ENCODE measurements around the gene SUZ12.
A peak's percentile ranks its signal among the peaks of the same experiment; 100 is the strongest.
"Not testable (repeated sequence)": the region's sequence is repeated elsewhere in the genome, so short reads cannot be mapped to it uniquely, and the experiment has no call there.

SUZ12 gene

DNA sequence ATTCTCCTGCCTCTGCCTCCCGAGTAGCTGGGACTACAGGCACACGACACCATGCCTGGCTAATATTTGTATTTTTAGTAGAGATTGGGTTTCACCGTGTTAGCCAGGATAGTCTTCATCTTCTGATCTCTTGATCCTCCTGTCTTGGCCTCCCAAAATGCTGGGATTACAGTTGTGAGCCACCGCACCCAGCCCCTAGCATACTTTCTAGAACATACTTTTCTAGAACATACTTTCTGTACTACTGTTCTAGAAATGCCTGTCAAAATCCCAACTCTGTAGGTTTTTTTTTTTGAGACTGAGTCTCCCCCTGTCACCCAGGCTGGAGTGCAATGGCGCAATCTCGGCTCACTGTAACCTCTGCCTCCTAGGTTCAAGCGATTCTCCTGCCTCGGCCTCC lies 27.3 kb downstream of the SUZ12 start:
- not testable (repeated sequence) for DNase-seq

DNA sequence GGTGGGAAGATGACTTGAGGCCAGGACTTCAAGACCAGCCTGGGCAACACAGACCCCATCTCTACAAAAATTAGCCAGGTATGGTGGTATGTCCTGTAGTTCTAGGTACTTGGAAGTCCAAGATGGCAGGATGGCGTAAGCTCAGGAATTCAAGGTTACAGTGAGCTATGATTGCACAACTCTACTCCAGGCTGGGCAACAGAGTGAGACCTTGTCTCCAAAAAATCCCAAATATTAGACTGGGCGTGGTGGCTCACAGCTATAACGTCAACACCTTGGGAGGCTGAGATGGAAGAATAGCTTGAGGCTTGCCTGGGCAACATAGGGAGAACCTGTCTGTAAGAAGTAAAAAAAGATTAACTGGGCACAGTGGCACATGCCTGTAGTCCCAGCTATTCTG lies 30.8 kb downstream of the SUZ12 start:
- DNase-seq, result no peak

DNA sequence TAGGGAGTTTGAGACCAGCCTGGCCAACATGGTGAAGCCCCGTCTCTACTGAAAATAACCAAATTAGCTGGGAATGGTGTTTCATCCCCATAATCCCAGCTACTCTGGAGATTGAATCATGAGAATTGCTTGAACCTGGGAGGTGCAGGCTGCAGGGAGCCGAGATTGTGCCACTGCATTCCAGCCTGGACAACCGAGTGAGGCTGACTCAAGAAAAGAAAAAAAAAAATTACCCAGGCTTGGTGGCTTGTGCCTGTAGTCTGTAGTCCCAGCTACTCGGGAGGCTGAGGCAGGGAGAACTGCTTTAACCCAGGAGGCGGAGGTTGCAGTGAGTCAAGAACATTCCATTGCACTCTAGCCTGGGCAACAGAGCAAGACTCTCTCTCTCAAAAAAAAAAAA lies 33.6 kb downstream of the SUZ12 start:
- DNase-seq, result not testable (repeated sequence)

DNA sequence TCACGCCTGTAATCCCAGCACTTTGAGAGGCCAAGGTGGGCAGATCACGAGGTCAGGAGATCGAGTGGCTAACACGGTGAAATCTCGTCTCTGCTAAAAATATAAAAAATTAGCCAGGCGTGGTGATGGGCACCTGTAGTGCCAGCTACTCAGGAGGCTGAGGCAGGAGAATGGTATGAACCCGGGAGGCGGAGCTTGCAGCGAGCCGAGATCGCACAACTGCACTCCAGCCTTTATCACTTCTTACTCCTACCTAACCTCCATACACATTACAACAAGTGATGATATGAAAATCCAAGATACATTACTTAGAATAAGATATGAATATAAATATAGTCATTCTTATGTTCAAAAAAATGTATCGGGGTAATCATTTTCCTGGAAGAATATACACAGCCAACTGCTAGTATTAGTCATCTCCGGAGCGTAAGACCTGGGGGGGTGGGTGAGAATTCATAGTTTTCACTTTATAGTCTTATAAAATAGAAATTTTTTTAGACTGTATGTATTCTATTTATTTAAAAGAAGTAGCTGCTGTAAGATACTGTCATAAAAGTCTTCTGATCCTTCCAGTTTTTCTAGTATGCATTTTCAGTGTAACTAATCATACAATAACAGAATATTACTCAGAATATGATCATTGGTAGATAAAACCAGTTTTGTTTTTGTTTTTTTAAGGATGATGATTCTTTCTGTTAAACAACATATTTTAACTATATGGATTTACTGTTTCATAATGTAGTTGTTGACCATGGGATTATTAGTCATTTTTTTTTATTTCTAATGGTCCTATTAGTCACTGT lies 37.7 kb downstream of the SUZ12 start:
- DNase-seq, result not testable (repeated sequence)

DNA sequence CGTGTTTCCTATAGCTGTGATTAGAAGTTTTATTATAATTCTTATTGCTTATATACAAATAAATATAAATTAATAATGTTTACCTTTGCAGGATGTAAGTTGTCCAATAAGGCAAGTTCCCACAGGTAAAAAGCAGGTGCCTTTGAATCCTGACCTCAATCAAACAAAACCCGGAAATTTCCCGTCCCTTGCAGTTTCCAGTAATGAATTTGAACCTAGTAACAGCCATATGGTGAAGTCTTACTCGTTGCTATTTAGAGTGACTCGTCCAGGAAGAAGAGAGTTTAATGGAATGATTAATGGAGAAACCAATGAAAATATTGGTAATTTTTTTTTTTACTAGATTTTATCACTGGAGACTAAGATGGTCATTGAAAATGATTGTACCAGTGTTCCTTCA lies 38.6 kb downstream of the SUZ12 start:
- not testable (repeated sequence) for DNase-seq

DNA sequence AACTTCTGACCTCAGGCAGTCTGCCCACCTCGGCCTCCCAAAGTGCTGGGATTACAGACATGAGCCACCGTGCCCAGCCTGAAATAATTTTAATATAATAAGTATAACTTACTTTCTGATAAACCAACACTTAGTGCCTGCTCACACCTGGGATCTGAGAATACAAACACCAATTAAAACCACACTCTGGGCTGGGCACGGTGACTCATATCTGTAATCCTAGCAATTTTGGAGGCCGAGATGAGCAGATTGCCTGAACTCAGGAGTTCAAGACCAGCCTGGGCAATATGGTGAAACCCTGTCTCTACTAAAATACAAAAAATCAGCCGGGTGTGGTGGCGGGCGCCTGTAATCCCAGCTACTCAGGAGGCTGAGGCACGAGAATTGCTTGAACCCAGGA lies 55.0 kb downstream of the SUZ12 start:
- not testable (repeated sequence) for DNase-seq

DNA sequence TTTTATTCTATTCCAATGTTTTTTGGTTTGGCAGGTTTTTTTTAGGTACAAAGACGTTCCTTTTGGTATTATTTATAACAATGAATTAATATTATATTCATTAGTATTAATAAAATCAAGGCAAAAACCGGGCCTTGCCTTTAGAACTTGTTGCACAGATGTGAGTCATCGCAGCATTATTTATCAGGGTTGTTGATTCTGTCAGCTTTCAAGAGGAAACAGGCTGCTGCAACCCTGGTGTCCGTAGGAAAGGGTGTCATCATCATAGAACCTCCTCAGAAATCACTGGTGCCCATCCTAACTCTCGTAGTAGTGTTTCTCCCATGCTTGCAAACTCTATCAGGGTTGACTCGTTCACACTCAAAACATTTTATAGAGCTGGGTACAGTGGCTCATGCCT lies 60.2 kb downstream of the SUZ12 start:
- no peak for DNase-seq

DNA sequence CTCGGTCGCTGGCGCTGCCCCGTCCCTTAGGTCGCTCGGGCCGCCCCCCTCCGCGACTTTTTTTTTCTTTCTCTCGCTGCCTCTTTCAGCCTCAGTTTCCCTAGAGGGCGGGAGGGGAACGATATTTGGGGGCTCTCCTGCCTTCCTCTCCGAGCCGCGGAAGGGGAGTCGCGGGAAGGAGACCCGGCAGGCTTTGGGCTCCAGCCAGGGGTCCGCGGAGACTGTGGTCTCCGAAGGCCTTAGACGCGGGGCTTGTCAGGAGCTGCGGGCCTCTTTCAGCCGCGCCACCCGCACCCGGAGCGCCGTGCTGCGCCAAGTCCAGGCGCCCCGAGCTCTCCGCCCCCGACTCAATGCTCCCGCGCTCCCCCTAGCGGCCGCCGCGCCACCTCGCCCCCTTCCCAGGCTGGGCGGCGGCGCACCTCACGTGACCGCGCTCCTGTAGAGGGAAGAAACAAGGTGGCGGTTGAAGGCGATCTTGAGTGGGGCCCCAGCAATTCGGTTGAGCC lies 70.2 kb downstream of the SUZ12 start, which contains the start of gene LRRC37B:
TSS of gene LRRC37B (plus strand) at position 427 of the 506 bp plus-strand sequence. CDS start 14,010 bp downstream, outside the sequence.
- DNase-seq, result peak; percentile 92

DNA sequence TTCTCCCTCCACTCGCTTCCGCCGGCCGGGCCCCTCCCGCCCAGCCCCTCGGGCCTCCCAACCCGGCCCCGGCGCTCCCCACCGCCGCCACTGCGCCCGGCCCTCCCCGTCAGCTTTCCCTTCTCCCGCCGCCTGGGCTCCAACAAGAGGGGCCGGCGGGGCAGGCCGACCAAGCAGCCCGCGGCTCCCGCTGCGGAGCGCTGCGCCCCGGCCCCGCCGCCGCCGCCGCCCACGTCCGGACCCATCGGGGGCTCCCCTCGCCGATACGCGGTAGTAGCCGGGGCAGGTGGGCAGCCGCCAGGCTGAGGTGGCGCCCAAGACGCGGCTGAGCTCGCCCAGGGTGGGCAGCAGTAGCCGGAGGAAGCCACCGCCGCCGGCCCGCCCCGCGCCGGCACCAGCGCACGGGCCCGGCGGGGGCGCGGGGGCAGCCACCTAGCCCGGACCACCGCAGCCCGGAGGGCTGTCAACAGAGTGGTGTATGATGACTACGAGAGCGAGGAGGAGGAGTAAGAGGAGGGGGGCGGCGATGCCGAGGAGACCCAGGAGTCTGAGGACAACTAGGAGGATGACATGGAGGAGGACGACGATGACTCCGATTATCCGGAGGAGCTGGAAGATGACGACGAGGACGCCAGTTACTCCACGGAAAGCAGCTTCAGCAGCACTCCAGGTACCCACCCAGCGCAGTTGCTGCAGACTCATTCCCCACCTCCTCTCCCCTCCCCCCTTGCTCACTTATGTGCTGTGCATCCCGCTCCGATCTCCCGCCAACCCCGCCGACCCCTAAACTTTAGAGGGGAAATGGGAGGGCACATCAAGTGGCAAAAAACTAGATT lies 70.9 kb downstream of the SUZ12 start:
- DNase-seq, result peak; percentile 56

DNA sequence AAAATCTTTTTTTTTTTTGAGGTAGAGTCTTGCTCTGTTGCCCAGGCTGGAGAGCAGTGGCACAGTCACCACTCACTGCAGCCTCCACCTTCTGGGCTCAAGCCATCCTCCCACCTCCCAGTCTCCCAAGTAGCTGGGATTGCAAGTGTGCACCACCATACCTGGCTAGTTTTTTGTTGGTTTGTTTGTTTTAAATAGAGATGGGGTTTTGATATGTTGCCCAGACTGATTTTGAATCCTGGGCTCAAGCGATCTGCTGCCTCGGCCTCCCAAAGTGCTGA lies 72.4 kb downstream of the SUZ12 start:
- DNase-seq, result no peak

DNA sequence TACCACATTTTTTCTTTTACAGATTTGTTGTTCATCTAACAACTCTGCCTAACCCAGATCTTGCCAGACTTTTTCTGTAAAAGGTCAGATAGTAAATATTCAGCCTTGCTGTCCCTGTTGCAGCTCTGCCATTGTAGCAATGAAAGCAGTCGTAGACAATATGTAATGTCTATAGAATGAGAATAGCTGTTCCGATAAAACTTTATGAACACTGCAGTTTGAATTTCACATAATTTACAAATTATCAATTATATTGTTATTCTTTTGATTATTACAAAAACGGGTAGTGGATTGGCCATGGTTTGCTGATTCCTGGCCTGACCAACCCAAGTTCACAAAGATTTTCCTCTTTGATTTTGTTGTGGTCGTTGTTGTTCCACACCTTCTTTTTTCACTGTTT lies 73.3 kb downstream of the SUZ12 start:
- no peak for DNase-seq

DNA sequence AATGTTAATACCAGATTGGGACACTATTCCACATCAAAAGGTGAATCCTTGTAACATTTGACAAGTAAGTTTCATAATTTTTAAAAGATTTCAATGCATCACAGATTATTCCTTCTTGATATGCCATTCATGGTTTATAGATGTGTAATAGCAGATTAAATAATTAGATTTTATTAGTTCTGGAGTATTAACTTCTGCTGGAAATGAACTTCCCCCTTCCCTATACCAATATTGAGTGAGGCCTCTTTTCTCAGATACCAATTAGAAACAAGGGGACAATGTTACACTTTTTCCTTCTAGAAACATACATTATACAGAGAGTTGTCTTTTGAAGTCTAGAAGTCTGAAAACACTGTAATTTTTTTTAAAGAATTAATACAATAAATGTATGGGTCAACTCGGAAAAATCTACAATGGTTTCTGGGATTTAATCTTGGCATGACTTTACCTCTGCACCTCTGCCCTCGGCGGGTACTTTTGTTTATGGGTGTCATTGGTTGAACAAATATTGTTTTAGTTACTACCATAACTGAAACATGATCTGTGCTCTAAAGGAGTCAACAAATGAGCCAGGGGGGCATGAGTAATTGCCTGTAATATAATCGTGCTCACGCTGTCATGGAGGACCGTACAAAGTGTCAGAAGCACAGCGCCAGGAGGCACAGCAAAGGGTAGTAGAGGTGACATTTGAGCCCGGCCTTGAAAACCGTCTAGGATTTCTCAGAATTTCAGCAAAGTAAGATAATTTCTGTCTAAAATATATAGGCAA lies 78.6 kb downstream of the SUZ12 start:
- DNase-seq, result no peak

DNA sequence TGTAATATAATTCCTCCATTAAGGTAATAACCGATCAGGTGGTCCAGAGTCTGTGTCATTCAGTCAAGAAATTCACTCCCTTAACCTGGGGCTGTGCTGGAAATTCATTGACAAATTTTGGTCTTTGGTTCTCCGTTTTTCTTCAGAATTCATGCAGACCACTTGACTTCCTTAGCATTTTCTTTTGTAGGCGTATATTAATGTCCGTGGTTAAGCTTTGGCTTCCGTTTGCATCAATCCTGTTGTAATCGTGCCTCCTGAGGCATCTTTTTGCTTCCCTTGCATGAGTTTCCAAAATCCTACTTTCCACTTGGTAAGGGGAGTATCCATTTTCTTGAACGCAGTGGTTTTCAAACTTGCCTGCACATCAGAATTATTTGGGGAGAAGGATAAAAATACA lies 79.4 kb downstream of the SUZ12 start:
- no peak for DNase-seq

DNA sequence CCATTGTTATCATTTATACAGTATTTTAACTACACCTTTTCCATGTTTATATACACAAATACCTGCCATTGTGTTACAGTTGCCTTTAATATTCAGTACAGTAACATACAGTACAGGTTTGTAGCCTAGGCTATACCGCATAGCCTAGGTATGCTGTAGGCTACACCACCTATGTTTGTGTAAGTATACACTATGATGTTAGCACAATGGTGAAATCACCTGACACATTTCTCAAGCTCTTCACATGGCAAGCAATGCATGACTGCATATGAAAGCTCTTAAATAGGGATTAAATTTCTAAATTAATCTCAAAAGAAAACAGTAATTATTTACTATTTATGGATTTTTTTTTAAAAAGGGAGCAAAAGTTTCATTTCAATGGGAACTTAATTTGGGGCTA lies 82.4 kb downstream of the SUZ12 start:
- no peak for DNase-seq

DNA sequence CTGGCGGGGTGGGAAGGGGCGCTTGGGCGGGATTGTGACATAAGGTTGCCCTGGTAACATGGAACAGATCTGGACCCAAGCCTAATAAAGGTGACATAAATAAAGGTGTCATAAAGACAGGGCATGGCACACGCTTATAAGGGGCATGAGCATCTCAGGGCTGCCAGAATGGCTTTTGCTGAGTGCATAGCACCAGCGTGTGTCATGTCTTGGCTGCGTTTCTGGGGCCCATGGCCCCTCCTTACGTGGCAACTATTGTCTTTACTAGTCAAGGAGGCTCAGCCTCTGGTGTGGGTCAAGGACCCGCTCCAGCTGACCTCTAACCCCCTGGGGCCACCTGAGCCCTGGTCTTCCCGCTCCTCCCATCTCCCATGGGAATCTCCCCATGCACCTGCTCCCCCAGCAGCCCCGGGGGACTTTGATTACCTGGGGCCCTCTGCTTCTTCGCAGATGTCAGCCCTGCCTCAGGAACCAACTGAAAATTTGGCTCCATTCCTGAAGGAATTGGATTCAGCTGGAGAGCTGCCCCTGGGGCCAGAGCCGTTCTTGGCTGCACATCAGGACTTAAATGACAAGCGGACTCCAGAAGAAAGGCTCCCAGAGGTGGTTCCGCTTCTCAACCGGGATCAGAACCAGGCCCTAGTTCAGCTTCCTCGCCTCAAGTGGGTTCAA lies 84.3 kb downstream of the SUZ12 start:
- no peak for DNase-seq

DNA sequence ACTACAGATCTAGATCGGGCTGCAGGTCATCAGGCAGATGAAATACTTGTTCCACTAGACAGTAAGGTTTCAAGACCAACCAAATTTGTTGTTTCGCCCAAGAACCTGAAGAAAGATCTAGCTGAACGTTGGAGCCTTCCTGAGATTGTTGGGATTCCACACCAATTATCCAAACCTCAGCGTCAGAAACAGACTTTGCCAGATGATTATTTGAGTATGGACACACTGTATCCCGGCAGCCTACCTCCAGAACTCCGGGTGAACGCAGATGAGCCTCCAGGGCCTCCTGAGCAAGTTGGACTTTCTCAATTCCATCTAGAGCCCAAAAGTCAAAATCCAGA lies 84.8 kb downstream of the SUZ12 start:
- no peak for DNase-seq

DNA sequence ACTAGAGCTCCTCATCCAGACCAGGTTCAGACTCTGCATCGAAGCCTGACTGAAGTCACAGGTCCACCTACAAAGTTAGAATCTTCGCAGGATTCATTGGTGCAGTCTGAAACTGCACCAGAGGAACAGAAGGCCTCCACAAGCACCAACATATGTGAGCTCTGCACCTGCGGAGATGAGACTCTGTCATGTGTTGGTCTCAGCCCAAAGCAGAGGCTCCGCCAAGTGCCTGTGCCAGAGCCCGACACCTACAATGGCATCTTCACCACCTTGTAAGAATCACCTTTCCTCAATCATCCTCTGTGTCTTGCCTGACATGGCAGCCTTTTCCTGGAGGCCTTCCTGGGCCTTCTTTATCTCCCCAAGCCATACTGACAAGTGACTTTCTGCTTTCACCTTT lies 85.7 kb downstream of the SUZ12 start:
- DNase-seq, result not testable (repeated sequence)

DNA sequence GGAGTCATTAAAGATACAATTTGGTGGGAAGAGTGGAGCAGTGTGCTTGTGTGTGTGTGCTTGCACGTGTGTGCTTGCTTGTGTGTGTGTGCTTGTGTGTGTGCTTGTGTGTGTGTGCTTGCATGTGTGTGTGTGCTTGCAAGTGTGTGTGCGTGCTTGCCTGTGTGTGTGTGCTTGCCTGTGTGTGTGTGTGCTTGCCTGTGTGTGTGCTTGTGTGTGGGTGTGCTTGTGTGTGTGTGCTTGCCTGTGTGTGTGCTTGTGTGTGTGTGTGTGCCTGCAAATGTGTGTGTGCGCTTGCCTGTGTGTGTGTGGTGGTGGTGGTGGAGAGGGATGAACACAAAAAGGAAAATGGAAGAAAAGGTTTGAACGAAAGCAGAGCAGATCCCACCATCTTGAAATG lies 90.5 kb downstream of the SUZ12 start:
- DNase-seq, result not testable (repeated sequence)

DNA sequence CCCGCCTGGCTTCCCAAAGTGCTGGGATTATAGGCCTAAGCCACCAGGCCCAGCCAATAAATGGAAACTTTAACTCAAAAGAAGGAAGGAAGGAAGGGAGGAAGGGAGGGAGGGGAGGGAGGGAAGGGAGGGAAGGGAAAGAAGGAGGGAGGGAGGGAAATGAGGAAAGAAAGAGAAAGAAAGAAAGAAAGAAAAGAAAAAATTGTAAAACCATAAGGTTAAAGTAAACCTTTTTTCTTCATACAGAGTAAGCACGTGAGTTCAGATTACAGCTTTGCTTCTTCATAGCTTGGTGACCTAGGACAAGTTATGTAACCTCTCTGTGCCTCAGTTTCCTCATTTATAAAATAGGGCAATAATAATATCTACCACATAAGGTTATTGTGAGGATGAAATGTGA lies 96.4 kb downstream of the SUZ12 start:
- DNase-seq, result no peak

DNA sequence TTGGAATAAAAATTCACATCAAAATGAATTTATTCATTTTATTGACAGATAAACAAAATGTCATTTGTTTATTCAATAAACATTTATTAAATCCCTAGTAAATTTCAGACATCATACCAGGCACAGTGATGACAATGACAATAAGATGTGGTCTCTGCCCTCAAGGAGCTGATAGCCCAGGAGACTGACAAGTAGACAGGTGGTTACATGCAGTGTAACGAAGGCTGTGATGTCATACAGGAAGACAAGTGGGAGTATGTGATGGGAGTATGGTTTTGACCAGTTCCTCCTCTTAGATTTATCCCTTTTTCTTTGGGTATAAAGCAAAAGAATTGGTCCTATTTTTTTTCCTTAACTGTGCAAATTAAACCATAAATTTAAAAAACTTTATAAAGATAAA lies 97.0 kb downstream of the SUZ12 start:
- DNase-seq, result not testable (repeated sequence)

DNA sequence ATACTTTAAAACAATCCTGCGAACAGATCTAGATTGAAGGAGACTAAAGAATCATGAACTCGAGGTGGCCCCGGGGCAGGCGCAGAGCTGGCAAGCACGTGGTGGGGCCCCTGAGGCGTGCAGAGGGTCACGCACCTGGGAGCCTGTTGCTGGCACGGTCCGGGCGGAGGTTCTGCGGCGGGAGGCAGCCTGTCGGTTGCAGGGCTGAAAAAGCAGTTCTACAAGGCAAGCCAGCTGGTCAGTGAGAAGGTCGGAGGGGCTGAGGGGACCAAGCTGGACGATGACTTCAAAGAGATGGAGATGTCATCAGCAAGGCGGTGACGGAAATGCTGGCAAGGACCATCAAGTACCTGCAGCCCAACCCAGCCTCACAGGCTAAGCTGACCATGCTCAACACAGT lies 103.4 kb downstream of the SUZ12 start:
- not testable (repeated sequence) for DNase-seq

DNA sequence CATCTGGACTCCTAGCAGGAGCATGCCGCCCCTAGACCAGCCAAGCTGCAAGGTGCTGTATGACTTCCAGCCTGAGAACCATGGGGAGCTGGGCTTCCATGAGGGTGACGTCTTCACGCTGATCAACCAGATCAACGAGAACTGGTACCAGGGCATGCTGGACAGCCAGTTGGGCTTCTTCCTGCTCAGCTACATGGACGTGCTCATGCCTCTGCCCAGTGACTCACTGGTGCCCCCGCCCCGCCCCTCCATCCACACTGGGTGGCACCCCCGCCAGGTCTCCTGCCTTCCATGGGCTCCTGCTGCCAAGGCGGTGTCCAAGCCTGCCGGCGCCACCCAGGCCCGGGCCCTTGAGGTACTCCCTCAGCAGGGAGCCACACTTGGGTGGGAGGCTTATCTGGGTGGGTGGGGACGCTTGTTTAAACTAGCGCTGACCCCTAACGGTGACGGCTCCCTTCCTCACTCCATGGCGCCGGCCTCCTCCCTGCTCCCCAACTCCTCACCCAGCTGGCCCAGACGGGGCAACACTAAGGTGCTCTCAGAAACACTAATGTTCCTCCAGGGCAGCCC lies 104.6 kb downstream of the SUZ12 start:
- not testable (repeated sequence) for DNase-seq

All from stimulated activated CD4-positive, alpha-beta T cell treated with anti-CD3 and anti-CD28 coated beads, Interleukin-15, amount 100 ng/mL, for 24 hours (primary cell).